Measurements from ENCODE around the gene DIRAS3.
A peak's percentile ranks its signal among the peaks of the same experiment; 100 is the strongest.
"Not testable (repeated sequence)": the region's sequence is repeated elsewhere in the genome, so short reads cannot be mapped to it uniquely, and the experiment has no call there.

The DIRAS3 gene, protein sequence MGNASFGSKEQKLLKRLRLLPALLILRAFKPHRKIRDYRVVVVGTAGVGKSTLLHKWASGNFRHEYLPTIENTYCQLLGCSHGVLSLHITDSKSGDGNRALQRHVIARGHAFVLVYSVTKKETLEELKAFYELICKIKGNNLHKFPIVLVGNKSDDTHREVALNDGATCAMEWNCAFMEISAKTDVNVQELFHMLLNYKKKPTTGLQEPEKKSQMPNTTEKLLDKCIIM

DNA sequence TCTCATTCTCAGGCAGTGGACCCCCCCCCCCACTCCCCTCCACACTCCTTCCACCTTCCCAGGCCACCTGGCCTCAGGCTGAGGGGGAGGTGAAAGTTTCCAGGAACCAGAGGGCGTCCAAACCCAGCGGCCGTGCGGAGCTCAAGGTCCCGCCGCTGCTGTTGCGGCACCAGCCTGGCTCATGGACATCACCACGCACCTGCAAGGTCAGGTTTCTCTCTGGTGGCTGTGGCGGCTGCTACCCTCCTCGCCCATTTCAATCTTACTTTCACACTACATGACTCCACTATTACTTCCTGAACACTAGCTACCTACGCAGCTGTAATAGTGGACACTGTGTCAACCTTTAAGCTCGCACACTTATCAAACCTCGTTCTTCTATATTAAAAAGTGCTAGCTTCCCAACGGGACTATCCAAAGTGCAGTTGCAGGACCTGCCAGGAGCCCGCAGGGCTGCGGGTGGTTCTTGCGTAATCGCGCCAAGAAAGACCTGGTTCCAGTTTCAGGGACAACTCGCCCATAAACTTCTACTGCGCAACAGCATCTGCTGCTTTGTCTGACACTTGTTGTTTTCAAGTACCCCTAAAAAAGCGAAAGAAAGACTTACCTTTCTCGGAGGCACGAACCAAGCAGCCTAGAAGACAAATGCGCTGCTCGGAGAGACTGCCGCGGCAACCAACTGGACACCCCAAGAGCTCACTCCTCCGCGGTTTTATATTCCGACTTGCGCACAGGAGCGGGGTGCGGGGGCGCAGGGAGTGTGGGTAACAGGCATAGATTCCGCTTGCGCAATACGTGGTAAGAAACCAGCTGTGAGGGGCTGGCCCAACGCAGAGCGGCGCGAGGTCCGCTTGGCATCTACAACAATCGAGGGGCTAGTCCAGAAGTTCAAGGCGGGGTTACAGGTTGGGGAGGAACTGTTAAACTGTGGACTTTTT lies at the start of gene DIRAS3:
TSS of gene DIRAS3 (minus strand) at position 687 of the 938 bp plus-strand sequence. CDS start 3,330 bp downstream, outside the sequence.
- DNase-seq (ENCODE audit: low spot score) (peak; percentile 52), FAIRE-seq (no peak)

- FAIRE-seq (no peak), DNase-seq (ENCODE audit: low spot score) (peak; percentile 36)
Measured at GRCh38 chr1:68093737-68094136, 43.3 kb upstream of the DIRAS3 start.

DNA sequence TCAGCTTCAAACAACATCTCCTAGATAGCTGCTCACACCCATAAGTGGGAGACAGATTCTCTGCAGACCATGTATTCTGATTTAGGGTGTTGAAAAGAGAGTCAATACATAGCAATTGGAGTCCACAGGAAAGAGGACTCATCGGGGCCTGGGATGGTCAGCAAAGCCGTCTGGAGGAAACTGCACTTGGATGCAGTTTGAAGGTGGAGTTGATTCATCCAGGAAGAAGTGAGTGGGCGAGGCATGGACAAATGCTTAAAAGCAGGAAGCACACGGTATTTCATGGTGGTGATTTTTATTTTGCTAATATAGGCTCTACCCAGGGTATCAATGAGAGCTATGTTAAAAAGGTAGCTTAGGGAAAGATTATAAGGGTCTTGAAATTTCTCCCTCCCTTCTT lies 36.8 kb upstream of the DIRAS3 start:
- DNase-seq (ENCODE audit: low spot score) (no peak), FAIRE-seq (no peak)

DNA sequence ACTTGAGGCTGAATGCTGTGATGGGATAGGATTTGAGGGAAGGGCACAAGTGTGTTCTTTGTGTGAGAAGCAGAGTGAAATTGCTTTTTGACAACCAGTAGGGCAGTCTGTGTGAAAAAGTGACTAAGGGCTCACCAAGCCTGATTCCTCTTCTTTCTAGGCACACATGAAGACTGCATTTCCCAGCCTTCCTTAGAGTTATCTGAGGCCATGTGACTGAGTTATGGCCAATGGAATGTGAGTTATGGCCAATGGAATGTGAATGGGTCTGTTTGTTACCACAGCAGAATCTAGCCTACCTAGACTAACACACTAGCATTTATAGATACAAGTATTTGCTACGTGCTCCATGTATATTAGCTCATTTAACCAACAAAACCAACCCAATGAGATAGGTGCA lies 35.3 kb upstream of the DIRAS3 start:
- DNase-seq (ENCODE audit: low spot score) (no peak), FAIRE-seq (no peak)

GRCh38 chr1:68083686-68084085 lies 33.3 kb upstream of the DIRAS3 start:
- no peak for DNase-seq (ENCODE audit: low spot score)
- no peak for FAIRE-seq

DNA sequence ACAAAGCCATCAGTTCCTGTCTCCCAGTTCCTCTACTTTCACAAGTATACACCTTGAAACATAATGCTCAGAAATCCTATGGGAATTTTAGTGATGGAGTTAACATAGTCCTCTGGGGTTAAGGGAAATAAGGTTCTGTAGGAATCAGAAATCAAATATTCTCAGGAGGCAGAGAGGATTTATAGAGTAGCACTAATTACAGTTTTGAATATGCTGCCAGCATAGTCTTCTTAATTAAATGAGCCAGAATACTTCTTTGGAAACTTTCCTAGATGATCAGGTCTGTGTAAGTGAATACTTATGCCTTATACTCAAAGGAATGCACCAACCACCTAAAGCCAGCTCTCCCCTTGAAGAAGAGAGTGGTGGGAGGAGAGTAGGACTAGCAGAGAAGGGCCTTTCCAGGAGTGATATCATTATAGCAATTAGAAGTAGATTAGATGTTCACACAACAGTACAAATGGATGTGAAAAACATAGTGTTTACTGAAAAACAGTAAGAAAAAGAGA lies 31.4 kb upstream of the DIRAS3 start:
- no peak for FAIRE-seq
- DNase-seq (ENCODE audit: low spot score), result no peak

- DNase-seq (ENCODE audit: low spot score) (no peak), FAIRE-seq (no peak)
Measured at GRCh38 chr1:68078647-68079046, 28.2 kb upstream of the DIRAS3 start.

DNA sequence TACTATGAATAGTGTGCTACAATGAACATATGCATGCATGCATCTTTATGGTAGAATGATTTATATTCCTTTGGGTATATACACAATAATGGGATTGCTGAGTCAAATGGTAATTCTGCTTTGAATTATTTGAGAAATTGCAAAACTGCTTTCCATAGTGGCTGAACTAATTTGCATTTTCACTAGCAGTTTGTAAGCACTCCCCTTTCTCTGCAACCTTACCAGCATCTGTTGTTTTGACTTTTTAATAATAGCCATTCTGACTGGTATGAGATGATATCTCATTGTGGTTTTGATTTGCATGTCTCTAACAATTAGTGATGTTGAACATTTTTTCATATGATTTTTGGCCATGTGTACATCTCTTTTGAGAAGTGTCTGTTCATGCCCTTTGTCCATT lies 24.0 kb upstream of the DIRAS3 start:
- no peak for FAIRE-seq
- DNase-seq (ENCODE audit: low spot score), result no peak

- FAIRE-seq, result no peak
- DNase-seq (ENCODE audit: low spot score), result no peak
Measured at GRCh38 chr1:68065766-68066165, 15.3 kb upstream of the DIRAS3 start.

DNA sequence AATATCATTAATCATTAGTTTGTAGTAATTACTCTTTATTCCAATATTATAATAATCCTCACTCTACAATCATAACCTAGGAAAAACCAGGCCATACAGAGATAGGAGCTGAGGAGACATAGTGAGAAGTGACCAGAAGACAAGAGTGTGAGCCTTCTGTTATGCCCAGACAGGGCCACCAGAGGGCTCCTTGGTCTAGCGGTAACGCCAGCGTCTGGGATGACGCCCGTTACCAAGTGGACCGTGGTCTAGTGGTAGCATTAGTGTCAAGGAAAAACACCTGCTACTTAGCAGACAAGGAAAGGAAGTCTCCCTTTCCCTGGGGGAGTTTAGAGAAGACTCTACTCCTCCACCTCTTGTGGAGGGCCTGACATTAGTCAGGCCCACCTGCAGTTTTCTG lies 7.6 kb upstream of the DIRAS3 start:
- FAIRE-seq; DNase-seq (ENCODE audit: low spot score): not testable (repeated sequence)

DNA sequence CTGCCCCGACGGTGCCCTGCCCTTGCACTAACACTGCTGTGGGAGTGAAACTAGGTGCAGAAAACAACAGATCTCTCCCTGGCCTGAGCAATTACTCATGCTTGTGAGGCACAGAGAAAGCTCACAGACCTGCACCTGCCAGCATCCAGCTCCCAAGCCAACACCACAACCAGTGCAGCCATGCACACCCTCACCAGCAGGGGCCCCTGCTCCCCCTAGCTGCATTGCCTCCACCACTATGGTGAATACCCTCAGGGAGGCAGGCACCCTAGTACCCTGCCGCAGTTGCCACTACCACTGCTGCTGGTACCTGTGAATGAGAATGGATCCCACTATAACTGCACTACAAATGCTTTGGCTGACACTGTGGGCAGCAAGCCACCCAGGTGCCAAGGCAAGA lies 7.1 kb upstream of the DIRAS3 start:
- DNase-seq (ENCODE audit: low spot score), result no peak
- FAIRE-seq, result peak; percentile 27

GRCh38 chr1:68057050-68057449 lies 6.6 kb upstream of the DIRAS3 start:
- FAIRE-seq, result no peak
- DNase-seq (ENCODE audit: low spot score), result no peak

GRCh38 chr1:68051475-68051874 lies 1.0 kb upstream of the DIRAS3 start:
- DNase-seq (ENCODE audit: low spot score), result no peak
- FAIRE-seq, result no peak

DNA sequence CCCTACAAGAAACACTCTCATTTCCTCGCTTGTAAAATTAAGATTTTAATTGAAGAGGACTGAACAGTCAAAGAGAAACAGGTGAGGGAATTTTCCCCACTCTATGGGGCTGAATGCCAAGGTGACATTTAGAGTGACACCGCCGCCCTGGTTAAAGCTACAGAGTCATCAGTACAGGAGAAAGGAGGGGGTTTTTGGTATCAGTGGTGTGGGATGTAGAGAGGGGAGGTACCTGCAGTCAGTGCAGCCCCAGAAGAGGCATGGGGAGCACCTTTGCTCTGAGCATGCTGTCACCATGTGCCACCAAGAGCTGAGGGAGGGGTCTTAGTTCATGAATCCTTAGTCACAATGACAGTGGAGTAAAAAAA lies 2.8 kb downstream of the DIRAS3 start:
- DNase-seq (ENCODE audit: low spot score) (no peak), FAIRE-seq (no peak)

DNA sequence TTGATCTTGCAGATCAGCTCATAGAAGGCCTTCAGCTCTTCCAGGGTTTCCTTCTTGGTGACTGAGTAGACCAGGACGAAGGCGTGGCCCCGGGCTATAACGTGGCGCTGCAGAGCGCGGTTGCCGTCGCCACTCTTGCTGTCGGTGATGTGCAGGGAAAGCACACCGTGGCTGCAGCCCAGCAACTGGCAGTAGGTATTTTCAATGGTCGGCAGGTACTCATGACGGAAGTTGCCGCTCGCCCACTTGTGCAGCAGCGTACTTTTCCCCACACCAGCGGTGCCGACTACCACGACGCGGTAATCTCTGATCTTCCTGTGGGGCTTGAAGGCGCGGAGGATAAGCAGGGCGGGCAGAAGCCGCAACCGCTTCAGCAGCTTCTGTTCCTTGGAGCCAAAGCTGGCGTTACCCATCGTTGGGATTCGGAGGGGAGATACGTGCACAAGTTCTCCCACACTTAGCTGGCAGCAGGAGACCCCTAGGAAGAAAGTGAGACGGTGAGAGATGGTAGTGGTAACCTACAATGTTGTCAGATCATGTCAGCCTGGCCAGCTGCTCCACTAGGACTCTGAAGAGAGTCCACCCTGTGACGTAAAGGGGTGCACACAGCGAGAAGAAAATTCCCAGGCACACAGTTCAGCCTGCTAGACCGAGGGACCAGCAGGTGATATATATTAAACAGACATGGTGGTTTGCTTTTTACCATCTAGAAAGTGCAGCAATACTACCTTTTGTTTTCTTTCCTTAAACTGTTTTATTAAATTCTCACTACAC lies 3.4 kb downstream of the DIRAS3 start:
- FAIRE-seq (no peak), DNase-seq (ENCODE audit: low spot score) (no peak)

GRCh38 chr1:68046423-68046822 lies 4.0 kb downstream of the DIRAS3 start:
- DNase-seq (ENCODE audit: low spot score) (no peak), FAIRE-seq (no peak)

DNA sequence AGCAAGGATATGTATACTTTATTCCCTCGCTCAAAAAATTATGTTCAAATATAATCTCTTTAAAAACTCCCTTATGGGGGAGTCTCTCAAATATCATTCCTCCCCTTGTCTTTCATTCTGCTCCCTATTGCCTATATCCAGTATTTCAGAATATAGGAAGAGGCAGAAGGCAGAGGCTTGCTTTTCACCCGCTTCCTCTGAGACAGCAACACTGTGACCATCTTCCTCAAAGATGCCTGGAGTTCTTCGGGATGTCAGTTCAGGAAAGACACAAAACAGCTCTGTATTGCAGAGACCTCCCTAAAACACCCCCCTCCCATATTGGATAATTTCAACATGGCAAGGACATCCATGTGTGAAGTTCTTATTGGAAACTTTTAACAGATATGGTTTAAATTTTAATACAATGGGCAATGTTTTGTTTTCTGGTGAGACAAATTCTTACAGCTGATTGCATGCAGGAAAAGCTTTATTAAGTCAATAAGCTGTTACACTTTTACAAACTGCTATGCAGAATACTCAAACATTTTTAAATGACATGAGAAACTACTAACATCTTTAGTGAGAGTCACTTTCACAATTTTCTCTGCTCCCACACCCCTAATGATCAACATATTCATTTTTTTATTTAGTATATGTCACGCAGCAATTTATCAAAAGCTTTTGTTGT lies 4.8 kb downstream of the DIRAS3 start:
- DNase-seq (ENCODE audit: low spot score) (no peak), FAIRE-seq (no peak)

DNA sequence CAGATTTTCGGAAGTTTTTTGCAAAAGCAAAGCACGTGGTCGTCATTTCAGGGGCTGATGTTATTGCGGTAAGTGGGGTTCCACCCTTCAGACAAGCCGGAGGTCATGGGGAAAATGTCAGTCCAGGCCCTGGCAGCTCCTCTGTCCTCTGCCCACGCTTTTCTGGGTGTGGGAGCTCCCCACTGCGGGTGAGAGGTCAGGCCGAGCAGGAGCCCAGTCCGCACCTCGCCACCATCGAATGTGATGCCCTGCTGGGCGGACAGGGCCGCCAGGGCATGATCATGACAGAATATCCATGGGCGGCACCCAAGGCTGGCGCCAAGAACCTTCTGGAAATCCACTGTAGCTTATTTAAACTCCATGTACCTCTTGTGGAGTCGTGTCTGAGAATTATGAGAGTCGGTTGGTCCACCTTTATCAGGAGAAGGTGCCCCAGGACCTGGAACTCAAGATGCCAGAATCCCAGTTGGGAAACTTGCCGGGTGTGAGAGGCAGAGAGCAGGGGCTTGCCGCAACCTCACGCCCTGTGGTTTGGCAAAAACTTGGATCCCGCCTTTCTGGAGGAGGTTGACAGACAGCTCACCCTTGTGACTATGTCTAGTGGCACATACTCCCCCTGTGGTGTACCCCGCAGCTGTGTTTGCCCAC lies 6.9 kb downstream of the DIRAS3 start:
- DNase-seq (ENCODE audit: low spot score), result no peak
- no peak for FAIRE-seq

GRCh38 chr1:68036946-68037345 lies 13.5 kb downstream of the DIRAS3 start:
- DNase-seq (ENCODE audit: low spot score), result no peak
- no peak for FAIRE-seq

DNA sequence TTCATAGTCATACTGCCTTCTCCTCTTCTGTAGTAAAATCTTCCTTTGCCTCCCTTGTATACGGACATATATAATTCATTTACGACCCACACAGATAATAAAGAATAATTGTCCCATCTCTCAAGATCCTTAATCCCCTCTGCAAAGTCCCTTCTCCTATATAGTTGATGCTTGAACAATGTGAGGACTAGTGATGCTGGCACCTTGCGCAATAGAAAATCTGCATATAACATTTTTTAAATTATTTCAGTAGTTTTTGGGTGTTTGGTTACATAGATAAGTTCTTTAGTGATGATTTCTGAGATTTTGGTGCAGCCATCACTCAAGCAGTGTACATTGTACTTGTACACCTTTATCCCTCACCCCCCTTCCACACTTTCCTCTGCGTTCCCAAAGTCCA lies 21.0 kb downstream of the DIRAS3 start:
- DNase-seq (ENCODE audit: low spot score), result no peak
- no peak for FAIRE-seq

GRCh38 chr1:68028566-68028965 lies 21.9 kb downstream of the DIRAS3 start:
- no peak for FAIRE-seq

More at GRCh38 chr1:68028566-68028965, 21.9 kb downstream of the DIRAS3 start:
- no peak for DNase-seq (ENCODE audit: low spot score)
